Upper lobe of left lung (tissue), 4 donors: ENCODE data around the gene GPX6.

Experiments
- CTCF ChIP-seq, 6 experiments: fragments of 450-650 bp in 4 of 6; fragments of 200-600 bp in 2 of 6; sonication (generic) in 2 of 6; IDR thresholded peaks; one replicate each; pipeline ENCODE4 v1.5.1; 2016 to 2019; ENCODE audit warnings: antibody characterized with exemption in 6 of 6
- POLR2A ChIP-seq, 4 donors: fragments of 450-650 bp; IDR thresholded peaks; one replicate each; pipeline ENCODE4 v1.5.1; 2016 to 2017; ENCODE audit warnings: antibody characterized with exemption in 4 of 4, mild to moderate bottlenecking in 2 of 4
- POLR2AphosphoS5 ChIP-seq, 2 donors: sonication (generic); formaldehyde crosslinking; IDR thresholded peaks; one replicate each; pipeline ENCODE4 v1.5.1; 2017; ENCODE audit warnings: antibody characterized with exemption in 2 of 2

GRCh38 chr6:28478518-28478917 is 37.1 kb downstream of the GPX6 start:
- no peak for TF ChIP-seq CTCF (IDR thresholded peaks at IDR 0.05)
- no peak for TF ChIP-seq POLR2AphosphoS5 (IDR thresholded peaks at IDR 0.05)
- no peak for TF ChIP-seq POLR2A (IDR thresholded peaks at IDR 0.05)
